ENCODE results near the gene PSMB2. TPM values are rescaled to one million over a fixed set of nuclear protein-coding genes. Genes with fewer than 3 reads are reported as not detected.

Gene PSMB2
- total and polyA plus RNA-seq, 5 donors = 32.0 to 37.3 (median 35.8) TPM

DNA sequence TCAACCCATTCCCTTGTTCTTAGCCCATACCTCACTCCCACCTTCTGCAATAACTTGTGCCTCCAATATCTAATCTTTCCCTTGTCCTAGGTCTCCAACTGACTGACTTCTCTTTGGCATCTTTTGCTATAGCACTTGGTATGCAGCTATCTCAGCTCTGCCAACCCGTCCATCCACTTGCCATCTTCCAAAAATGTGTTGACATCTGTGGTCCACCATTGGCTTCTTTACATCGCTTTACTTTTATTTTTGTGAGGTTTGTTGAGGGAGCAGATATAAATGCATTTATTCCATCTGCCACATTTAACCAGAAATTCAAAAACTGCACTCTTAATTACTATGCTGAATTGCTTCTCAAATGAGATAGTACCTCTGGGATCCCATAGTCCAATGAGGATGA is 24.9 kb upstream of the PSMB2 start:
- intact Hi-C loops (cut with DNase I) = no loop called here
- ATAC-seq (no peak), DNase-seq (no peak)
- no peak overlapping the region for H3K4me3 ChIP-seq (ENCODE audit: low read length)
- H3K9me3 ChIP-seq (ENCODE audit: control insufficient read depth, low read length) = no peaks in the 10 kb centered on the region
- WGBS = 76% methylated on average over 2 of the region's 2 CpGs
- H3K27me3 ChIP-seq (ENCODE audit: control insufficient read depth, insufficient read depth) = no peaks in the 10 kb centered on the region
- no peak overlapping the region for H3K27ac ChIP-seq (ENCODE audit: low read length)
- H3K4me1 ChIP-seq (ENCODE audit: control insufficient read depth, insufficient read depth, low read length) = no peaks in the 10 kb centered on the region

DNA sequence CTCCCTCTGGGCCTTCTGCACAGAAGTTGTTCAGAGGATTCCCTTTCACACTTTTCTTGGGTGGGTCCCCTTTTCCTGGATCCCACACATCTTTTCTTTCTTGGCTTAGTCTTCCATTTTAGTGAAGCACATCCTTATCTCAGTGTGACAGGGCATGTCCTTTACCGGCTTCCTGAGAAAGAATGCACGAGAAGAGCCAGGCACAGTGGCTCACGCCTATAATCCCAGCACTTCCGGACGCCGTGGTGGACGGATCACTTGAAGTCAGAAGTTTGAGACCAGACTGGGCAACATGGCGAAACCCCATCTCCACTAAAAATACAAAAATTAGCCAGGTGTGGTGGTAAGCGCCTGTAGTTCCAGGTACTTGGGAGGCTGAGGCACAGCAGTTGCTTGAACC is 22.1 kb upstream of the PSMB2 start:
- ATAC-seq (no peak), DNase-seq (no peak)
- intact Hi-C loops (cut with DNase I) = no loop called here
- no peaks in the 10 kb centered on the region for H3K9me3 ChIP-seq (ENCODE audit: control insufficient read depth, low read length)
- H3K4me3 ChIP-seq (ENCODE audit: low read length) = no peak overlapping the region
- H3K4me1 ChIP-seq (ENCODE audit: control insufficient read depth, insufficient read depth, low read length) = no peaks in the 10 kb centered on the region
- WGBS = 64% methylated on average over 9 of the region's 9 CpGs
- no peak overlapping the region for H3K27ac ChIP-seq (ENCODE audit: low read length)
- H3K27me3 ChIP-seq (ENCODE audit: control insufficient read depth, insufficient read depth) = no peaks in the 10 kb centered on the region

DNA sequence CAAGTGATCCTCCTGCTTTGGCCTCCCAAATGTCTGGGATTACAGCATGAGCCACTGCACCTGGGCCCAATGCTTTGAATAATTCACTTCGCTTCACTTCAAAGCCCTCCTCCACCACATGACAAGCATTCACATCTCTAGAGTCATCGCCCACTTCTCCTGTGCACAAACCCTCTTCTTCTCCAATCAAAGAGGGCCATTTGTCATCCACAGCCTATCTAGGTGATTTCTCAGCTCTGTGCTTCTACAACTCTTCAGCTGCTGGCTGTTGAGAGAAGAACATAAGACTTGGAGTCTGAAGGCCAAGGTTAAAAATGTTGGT is 20.1 kb upstream of the PSMB2 start:
- 96% methylated on average over 2 of the region's 2 CpGs for WGBS
- no peak overlapping the region for H3K27ac ChIP-seq (ENCODE audit: low read length)
- no peaks in the 10 kb centered on the region for H3K27me3 ChIP-seq (ENCODE audit: control insufficient read depth, insufficient read depth)
- no peaks in the 10 kb centered on the region for H3K4me1 ChIP-seq (ENCODE audit: control insufficient read depth, insufficient read depth, low read length)
- no peaks in the 10 kb centered on the region for H3K9me3 ChIP-seq (ENCODE audit: control insufficient read depth, low read length)
- ATAC-seq = no peak
- no peak for DNase-seq
- H3K4me3 ChIP-seq (ENCODE audit: low read length) = no peak overlapping the region
- intact Hi-C loops (cut with DNase I) = no loop called here

DNA sequence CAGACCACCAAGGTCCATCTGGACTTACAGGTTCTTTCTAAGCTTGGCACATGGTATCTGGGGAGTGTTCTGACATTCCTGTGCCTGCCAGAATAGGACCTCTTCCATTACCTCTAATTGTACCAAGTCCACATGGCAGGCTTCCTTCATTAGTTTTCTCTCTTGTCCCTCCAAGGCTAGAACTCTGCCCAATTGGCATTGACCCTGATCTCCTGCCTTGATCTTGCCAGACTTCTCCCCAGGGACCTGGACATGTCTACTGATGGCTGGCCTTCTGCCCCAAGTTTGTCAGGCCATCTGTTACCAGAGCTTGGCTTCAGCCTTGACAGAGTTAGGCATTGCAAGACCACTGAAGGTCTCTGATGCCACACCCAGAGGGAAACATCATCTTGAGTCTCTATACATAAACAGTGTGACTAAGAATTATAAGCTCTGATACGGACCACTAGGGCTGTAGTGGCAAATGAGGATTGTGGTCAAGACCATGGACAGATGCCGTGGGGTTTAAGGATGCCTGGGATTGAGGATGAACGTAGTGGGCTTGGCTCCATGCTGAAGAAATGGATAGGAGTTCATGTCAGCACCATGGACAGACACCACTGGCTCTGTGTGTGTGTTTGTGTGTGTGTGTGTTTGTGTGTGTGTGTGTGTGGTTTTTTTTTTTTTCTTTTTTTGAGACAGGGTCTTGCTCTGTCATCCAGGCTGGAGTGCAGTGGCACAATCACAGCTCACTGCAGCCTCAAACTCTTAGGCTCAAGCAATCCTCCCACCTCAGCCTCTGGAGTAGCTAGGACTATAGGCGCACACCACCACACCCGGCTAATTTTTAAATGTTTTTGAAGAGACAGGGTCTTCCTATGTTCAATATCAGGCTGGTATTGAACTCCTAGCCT is 19.5 kb upstream of the PSMB2 start:
- H3K9me3 ChIP-seq (ENCODE audit: control insufficient read depth, low read length) = no peaks in the 10 kb centered on the region
- no peak overlapping the region for H3K27ac ChIP-seq (ENCODE audit: low read length)
- no peak for ATAC-seq
- no peaks in the 10 kb centered on the region for H3K27me3 ChIP-seq (ENCODE audit: control insufficient read depth, insufficient read depth)
- 49% methylated on average over 5 of the region's 5 CpGs for WGBS
- H3K4me3 ChIP-seq (ENCODE audit: low read length) = no peak overlapping the region
- no peaks in the 10 kb centered on the region for H3K4me1 ChIP-seq (ENCODE audit: control insufficient read depth, insufficient read depth, low read length)
- intact Hi-C loops (cut with DNase I) = no loop called here
- no peak for DNase-seq

DNA sequence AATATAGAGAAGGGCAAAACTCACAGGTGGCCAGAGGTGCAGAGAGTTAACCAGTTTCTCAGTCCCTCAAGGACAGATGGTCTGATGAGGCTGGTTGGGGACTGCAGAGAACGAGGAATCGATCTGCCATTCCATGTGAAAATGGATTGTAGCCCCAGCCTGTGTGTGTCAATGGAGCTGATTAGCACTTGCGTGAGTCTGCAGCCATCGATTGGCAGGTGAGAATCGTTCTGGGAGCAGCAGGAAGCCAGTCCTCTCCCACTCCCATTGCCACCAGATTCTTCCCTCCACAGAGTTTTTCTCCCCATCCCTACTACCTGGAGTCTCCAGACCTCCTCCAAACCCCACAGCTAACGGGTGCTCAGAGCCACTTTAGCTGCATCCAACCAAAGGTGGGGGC is 18.3 kb upstream of the PSMB2 start:
- intact Hi-C loops (cut with DNase I) = no loop called here
- WGBS = 24% methylated on average over 6 of the region's 6 CpGs
- Histone ChIP-seq H3K4me3 (ENCODE audit: low read length) (no peak overlapping the region), H3K27ac (ENCODE audit: low read length) (no peak overlapping the region), H3K4me1 (ENCODE audit: control insufficient read depth, insufficient read depth, low read length) (no peaks in the 10 kb centered on the region), H3K9me3 (ENCODE audit: control insufficient read depth, low read length) (no peaks in the 10 kb centered on the region), H3K27me3 (ENCODE audit: control insufficient read depth, insufficient read depth) (no peaks in the 10 kb centered on the region)
- DNase-seq (no peak), ATAC-seq (no peak)

DNA sequence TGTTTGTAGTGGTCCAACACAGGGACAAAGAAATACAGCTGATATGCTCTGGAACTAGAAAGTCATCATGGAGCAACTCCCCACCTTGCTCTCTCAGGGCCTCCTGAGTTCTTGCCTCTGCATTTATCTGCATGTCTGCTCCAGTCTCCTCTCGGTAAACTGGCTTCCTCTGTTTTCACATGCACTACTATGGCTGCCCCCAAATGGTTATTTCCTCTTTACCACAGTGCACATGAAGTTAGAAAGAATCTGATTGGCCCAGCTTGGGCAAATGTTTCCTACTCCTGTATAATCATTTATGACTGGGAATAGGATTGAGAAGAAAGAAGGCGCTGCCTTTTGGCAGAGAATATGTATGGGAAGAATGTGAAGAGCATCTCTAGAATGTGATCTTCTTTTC is 16.5 kb upstream of the PSMB2 start:
- intact Hi-C loops (cut with DNase I) = no loop called here
- no peaks in the 10 kb centered on the region for H3K9me3 ChIP-seq (ENCODE audit: control insufficient read depth, low read length)
- WGBS = 55% methylated on average over 2 of the region's 2 CpGs
- DNase-seq (no peak), ATAC-seq (no peak)
- no peaks in the 10 kb centered on the region for H3K27me3 ChIP-seq (ENCODE audit: control insufficient read depth, insufficient read depth)
- H3K4me3 ChIP-seq (ENCODE audit: low read length) = no peak overlapping the region
- H3K27ac ChIP-seq (ENCODE audit: low read length) = no peak overlapping the region
- H3K4me1 ChIP-seq (ENCODE audit: control insufficient read depth, insufficient read depth, low read length) = no peaks in the 10 kb centered on the region

DNA sequence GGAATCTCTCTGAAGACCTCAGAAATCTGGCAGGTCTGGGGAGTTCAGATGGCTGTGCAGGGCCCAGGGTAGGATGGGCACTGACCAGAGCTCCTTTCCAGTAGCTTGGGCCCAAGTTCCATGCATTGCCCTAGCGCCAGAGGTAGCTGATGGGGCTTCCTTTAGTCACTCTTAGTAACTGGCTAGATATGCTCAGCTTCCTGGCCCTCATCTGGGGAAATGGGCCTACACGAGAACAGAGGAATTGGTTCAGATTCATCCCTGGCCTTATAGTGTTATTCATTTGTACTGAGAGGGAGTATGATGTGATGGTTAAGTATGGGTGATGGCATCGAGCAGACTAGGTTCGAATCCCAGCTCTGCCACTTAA is 15.5 kb upstream of the PSMB2 start:
- Histone ChIP-seq H3K9me3 (ENCODE audit: control insufficient read depth, low read length) (no peaks in the 10 kb centered on the region), H3K4me3 (ENCODE audit: low read length) (no peak overlapping the region), H3K4me1 (ENCODE audit: control insufficient read depth, insufficient read depth, low read length) (no peaks in the 10 kb centered on the region), H3K27ac (ENCODE audit: low read length) (no peak overlapping the region), H3K27me3 (ENCODE audit: control insufficient read depth, insufficient read depth) (no peaks in the 10 kb centered on the region)
- ATAC-seq (no peak), DNase-seq (no peak)
- intact Hi-C loops (cut with DNase I) = no loop called here
- 80% methylated on average over 4 of the region's 4 CpGs for WGBS

DNA sequence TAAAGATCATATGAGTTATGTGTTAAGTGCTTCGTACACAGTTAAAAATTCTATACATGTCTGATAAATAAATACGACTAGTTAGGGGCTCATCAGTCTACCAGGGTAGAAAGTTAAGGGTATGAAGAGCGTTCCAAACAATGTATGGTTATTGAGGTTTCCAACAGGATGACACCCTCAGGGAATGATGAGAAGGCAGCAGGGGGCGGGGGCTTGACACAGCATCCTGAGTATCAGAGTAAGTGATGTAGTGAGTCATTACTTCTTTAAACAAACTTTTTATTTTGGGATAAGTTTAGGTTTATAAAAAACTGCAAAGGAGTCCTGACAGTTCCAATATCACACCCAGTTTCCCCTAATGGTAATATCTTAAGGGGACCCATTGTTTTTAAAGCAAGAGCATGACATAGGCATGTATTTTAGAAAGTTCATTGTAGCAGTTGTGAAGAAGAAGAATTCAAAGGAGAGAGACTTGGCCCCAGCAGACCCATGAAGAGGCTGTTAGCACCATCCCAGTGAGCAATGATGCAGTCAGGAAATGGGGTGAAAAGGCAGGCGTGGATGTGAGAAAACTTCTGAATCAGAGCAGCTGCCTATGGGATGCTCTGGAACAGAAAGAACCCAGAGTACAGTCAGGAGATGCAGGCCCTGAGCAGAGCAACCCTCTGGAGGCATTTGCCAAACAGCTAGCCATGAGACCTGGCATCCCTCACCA is 15.0 kb upstream of the PSMB2 start:
- H3K27ac ChIP-seq (ENCODE audit: low read length) = no peak overlapping the region
- no peak overlapping the region for H3K4me3 ChIP-seq (ENCODE audit: low read length)
- 66% methylated on average over 5 of the region's 5 CpGs for WGBS
- H3K4me1 ChIP-seq (ENCODE audit: control insufficient read depth, insufficient read depth, low read length) = no peaks in the 10 kb centered on the region
- no peaks in the 10 kb centered on the region for H3K9me3 ChIP-seq (ENCODE audit: control insufficient read depth, low read length)
- ATAC-seq (no peak), DNase-seq (no peak)
- intact Hi-C loops (cut with DNase I) = no loop called here
- no peaks in the 10 kb centered on the region for H3K27me3 ChIP-seq (ENCODE audit: control insufficient read depth, insufficient read depth)

DNA sequence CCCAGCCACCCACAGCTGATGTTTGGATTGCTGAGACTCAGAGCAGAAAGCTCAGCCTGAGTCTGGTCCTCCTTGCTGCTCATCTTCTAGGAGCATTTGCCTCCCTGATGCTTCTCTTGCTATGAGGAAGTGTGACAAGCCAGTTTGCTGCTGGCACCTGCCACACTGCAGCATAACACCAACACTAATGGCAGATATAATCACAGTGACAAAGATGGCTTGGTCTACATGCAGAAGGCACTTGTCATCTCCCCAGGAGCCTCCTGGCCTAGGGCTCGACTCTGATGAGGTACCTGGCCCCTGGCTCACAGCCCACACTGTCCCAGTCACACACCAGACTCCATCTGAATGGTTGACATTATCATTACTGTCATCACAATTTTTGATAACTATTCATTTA is 13.9 kb upstream of the PSMB2 start:
- H3K27ac ChIP-seq (ENCODE audit: low read length) = no peak overlapping the region
- DNase-seq (no peak), ATAC-seq (no peak)
- no peaks in the 10 kb centered on the region for H3K4me1 ChIP-seq (ENCODE audit: control insufficient read depth, insufficient read depth, low read length)
- intact Hi-C loops (cut with DNase I) = no loop called here
- H3K4me3 ChIP-seq (ENCODE audit: low read length) = no peak overlapping the region
- H3K9me3 ChIP-seq (ENCODE audit: control insufficient read depth, low read length) = no peaks in the 10 kb centered on the region
- WGBS = 18% methylated on average over 1 of the region's 1 CpG
- H3K27me3 ChIP-seq (ENCODE audit: control insufficient read depth, insufficient read depth) = no peaks in the 10 kb centered on the region

DNA sequence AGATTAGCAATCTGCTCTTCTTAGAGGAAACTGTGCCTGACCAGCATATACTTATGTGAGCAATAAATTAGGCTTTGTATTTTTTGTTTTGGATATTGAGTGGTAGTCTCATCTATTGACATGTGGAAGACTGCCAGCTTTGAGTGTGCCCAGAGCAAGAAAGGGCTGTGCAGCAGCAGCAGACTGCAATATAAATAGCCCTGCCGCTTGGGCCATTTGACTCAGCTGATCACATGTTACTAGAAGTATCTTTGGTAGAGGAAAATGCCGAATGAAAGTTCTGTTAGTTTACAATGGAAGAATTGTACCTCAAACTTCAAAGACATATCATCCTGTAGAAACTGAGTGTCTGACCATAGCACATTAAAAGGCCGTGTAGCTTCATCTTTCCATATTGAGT is 9.1 kb upstream of the PSMB2 start:
- no peak overlapping the region for H3K27ac ChIP-seq (ENCODE audit: low read length)
- WGBS = 73% methylated on average over 3 of the region's 3 CpGs
- H3K4me1 ChIP-seq (ENCODE audit: control insufficient read depth, insufficient read depth, low read length) = no peaks in the 10 kb centered on the region
- no peak for DNase-seq
- intact Hi-C loops (cut with DNase I) = no loop called here
- no peaks in the 10 kb centered on the region for H3K9me3 ChIP-seq (ENCODE audit: control insufficient read depth, low read length)
- no peaks in the 10 kb centered on the region for H3K27me3 ChIP-seq (ENCODE audit: control insufficient read depth, insufficient read depth)
- no peak overlapping the region for H3K4me3 ChIP-seq (ENCODE audit: low read length)
- ATAC-seq = no peak

DNA sequence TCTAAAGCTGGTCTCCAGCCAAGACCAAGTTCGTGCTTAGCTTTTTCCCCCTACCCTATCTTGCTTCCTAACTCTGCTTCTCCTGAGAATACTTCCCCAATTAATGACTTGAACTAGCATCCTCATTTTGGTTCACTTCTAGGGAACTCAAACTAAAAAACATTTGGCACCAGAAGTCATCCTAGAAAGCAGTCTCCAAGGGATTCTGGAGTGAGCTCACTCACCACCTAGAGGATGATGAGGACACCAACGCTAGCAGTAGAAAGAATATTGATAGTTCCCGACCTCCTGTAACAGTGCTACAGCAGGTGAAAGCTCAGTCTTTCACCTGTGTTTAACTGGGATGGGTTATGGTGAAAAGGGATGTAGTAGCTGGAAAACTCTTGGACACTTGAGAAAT is 4.7 kb upstream of the PSMB2 start:
- Histone ChIP-seq H3K27me3 (ENCODE audit: control insufficient read depth, insufficient read depth) (no peaks in the 10 kb centered on the region), H3K27ac (ENCODE audit: low read length) (no peak overlapping the region), H3K4me1 (ENCODE audit: control insufficient read depth, insufficient read depth, low read length) (no peaks in the 10 kb centered on the region), H3K9me3 (ENCODE audit: control insufficient read depth, low read length) (no peaks in the 10 kb centered on the region), H3K4me3 (ENCODE audit: low read length) (no peak overlapping the region)
- ATAC-seq (no peak), DNase-seq (no peak)
- intact Hi-C loops (cut with DNase I) = loop anchor here in 1 of 4 donors (10.0 kb wide), 1 partner anchor 69 kb away; the partner anchor contains the start of gene C1orf216
- 10% methylated on average over 3 of the region's 3 CpGs for WGBS
